Retina (tissue), 1 donor: ENCODE data around the gene TGFBR3L.

Experiments
- DNase-seq: peaks from one replicate; pipeline ENCODE4 v3.0.0-alpha.2; 2016

The TGFBR3L gene

GRCh38 chr19:7961920-7962626 lies 47.4 kb downstream of the TGFBR3L start:
- DNase-seq, result no peak

- no peak for DNase-seq
These were observed 48.1 kb downstream of the TGFBR3L start for GRCh38 chr19:7962644-7963268.

GRCh38 chr19:7963566-7963965 lies 48.9 kb downstream of the TGFBR3L start:
- DNase-seq, result no peak

GRCh38 chr19:7965259-7965841 lies 50.7 kb downstream of the TGFBR3L start:
- DNase-seq, result no peak

- DNase-seq, result no peak
These were observed 51.5 kb downstream of the TGFBR3L start for GRCh38 chr19:7965921-7966665.

- no peak for DNase-seq
These were observed 53.6 kb downstream of the TGFBR3L start for GRCh38 chr19:7968008-7968795.
